Progenitor cell of endocrine pancreas (in vitro differentiated cells): ENCODE measurements around the gene ECSCR. TPM values are rescaled to one million over a fixed set of nuclear protein-coding genes. Genes with fewer than 3 reads are reported as not detected.
A peak's percentile ranks its signal among the peaks of the same experiment; 100 is the strongest.

Experiments
- DNase-seq: peaks from one replicate; pipeline ENCODE4 v3.0.0; 2021; ENCODE audit warnings: low spot score; ENCODE audit not compliant: unreplicated experiment
- H3K27ac Mint-ChIP-seq: 2 replicates; pipeline ENCODE4 v1.8.0; 2021; ENCODE audit warnings: mild to moderate bottlenecking, moderate library complexity, mixed read lengths
- H3K27me3 Mint-ChIP-seq: 2 replicates; pipeline ENCODE4 v1.8.0; 2021; ENCODE audit warnings: mixed read lengths
- H3K36me3 Mint-ChIP-seq: 2 replicates; pipeline ENCODE4 v1.8.0; 2022; ENCODE audit warnings: mixed read lengths; ENCODE audit not compliant: insufficient read depth
- H3K4me1 Mint-ChIP-seq: 2 replicates; pipeline ENCODE4 v1.8.0; 2021; ENCODE audit warnings: low read depth, mixed read lengths
- H3K4me3 Mint-ChIP-seq: 2 replicates; pipeline ENCODE4 v1.8.0; 2021; ENCODE audit warnings: low read depth, mild to moderate bottlenecking, moderate library complexity, mixed read lengths
- H3K9me3 Mint-ChIP-seq: 2 replicates; pipeline ENCODE4 v1.8.0; 2021; ENCODE audit warnings: low read depth, mixed read lengths
- total RNA-seq: library from RNA; stranded (reverse); gene quantifications from 2 replicates; pipeline ENCODE4 v1.2.1, GENCODE V29; 2021
- TF ChIP-seq, protein P1 (sequence below): fragments of 200-600 bp; sonication (generic); IDR thresholded peaks from one replicate; pipeline ENCODE4 v1.5.0; 2021; ENCODE audit warnings: antibody characterized with exemption, mild to moderate bottlenecking; ENCODE audit not compliant: unreplicated experiment

The ECSCR gene
- total RNA-seq, 1 donor from 2014 or later: not detected

DNA sequence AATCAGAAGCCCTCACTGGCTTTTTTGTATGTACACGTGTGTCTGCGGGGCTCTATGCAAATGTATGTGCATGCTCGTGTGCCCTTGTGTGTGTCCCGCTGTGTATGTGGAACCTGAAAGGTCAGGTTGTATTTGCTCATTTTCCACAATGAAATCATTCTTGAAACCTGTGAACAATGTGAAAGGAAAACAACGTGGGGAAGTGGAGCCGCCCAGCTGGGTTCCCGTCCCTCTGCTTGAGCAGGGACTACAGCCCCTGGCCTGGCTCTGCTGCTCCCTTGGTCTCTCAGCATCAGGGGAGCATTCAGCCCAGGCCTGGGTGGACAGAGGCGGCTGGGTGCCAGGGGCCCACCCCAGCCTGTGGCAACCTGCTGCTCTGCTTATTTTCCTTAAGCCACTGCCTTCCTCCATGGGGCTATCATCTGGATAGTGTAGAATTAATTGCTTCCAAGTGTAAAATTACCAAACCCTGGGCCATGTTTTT, 3.0 kb downstream of the ECSCR start:
- Mint-ChIP-seq H3K9me3 (no peaks in the 10 kb centered on the region), H3K4me3 (no peak overlapping the region), H3K36me3 (no peaks in the 10 kb centered on the region), H3K27ac (peak overlapping the region; percentile 90), H3K27me3 (peaks cover 14% of the 10 kb centered on the region), H3K4me1 (peaks cover 10% of the 10 kb centered on the region)
- TF ChIP-seq, protein P1, sequence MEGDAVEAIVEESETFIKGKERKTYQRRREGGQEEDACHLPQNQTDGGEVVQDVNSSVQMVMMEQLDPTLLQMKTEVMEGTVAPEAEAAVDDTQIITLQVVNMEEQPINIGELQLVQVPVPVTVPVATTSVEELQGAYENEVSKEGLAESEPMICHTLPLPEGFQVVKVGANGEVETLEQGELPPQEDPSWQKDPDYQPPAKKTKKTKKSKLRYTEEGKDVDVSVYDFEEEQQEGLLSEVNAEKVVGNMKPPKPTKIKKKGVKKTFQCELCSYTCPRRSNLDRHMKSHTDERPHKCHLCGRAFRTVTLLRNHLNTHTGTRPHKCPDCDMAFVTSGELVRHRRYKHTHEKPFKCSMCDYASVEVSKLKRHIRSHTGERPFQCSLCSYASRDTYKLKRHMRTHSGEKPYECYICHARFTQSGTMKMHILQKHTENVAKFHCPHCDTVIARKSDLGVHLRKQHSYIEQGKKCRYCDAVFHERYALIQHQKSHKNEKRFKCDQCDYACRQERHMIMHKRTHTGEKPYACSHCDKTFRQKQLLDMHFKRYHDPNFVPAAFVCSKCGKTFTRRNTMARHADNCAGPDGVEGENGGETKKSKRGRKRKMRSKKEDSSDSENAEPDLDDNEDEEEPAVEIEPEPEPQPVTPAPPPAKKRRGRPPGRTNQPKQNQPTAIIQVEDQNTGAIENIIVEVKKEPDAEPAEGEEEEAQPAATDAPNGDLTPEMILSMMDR: no peak
- DNase-seq: no peak

DNA sequence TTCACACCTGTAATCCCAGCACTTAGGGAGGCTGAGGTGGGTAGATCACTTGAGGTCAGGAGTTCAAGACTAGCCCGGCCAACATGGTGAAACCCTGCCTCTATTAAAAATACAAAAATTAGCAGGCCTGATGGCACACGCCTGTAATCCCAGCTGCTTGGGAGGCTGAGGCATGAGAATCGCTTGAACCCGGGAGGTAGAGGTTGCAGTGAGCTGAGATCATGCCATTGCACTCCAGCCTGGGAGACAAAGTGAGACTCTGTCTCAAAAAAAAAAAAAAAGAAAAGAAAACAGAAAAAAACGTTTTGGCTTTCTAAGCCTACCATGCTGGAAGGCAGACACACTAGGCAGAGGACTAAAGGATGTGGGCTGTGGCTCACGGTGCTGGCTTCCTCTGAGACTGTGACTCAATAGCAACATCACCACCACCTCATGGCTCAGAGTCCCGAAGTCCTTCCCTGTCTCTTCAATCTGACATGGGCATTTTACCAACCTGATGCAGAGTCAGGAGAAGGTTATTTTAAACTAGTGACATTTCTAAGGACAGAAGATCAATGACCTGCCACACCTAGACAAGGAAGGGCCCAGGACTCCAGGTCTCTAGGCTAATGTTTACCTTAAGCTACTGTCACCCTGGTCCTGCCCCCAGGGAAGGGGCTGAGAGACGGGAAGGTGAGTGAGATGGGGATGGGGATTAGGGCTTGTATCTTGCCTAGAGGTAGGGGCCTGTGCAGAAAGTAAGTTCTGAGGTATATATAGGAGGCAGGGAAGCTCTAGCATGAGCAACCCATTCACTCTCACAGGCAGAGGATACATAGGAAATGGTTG, 3.7 kb downstream of the ECSCR start:
- H3K27ac Mint-ChIP-seq: peak overlapping the region; percentile 90

DNA sequence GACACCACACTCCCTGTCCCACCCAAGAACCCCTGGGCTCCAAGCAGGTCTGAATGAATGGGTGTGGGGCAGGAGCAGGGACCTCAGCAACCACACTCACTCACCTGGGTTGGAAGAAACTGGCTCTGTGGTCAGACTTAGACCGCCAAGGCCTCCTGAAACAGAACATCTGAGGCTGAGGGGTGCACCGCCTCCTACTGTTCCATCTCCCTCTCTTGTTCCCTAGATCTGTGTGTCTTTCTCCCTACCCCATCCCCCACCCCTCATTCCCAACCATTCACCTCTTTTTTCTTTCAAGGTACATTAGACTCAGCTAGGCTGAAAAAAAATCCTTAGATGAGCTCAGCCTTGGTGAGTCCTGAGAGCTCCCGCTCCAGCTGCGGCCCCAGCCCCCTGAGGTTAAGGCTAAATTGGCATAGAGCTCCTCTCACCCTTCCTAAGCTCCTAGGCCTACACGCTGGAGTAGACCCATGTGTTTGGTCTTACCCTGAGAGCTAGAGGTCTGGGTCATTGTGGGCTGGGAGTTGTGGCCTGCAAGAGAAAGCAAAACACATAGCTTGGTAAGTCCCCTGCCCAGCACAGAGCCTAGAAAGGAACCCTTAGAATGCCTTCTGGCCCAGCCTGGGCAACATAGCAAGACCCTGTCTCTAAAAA, 4.8 kb downstream of the ECSCR start:
- TF ChIP-seq, protein P1: no peak

More for the DNA sequence above, 3.7 kb downstream of the ECSCR start:
- Mint-ChIP-seq H3K27me3 (peaks cover 14% of the 10 kb centered on the region), H3K4me3 (no peak overlapping the region), H3K4me1 (peaks cover 10% of the 10 kb centered on the region), H3K9me3 (no peaks in the 10 kb centered on the region), H3K36me3 (no peaks in the 10 kb centered on the region)
- no peak for DNase-seq
- TF ChIP-seq, protein P1: no peak

DNA sequence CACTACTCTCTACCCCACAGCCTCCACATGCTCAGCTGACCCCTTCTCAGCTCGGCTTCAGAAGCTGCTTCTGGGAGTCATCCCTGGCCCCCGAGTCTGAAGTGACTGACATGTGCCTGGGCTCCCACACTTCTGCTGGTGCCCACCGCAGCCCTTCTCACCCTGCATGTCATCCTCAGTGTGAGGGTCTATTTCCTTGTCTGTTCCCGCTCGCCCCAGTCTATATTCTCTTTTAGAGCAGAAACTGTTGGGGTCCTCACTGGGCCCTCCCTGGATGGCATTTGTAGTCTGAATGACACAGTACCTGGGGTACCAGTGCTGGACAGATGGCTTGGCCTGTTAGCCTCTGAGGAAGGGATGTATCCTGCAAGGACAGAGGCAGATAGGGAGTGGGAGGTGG, 5.3 kb downstream of the ECSCR start:
- TF ChIP-seq, protein P1: no peak
- no peaks in the 10 kb centered on the region for H3K36me3 Mint-ChIP-seq
- peak overlapping the region; percentile 23 for H3K27ac Mint-ChIP-seq
- H3K27me3 Mint-ChIP-seq: peaks cover 14% of the 10 kb centered on the region
- H3K4me1 Mint-ChIP-seq: peaks cover 10% of the 10 kb centered on the region
- H3K9me3 Mint-ChIP-seq: no peaks in the 10 kb centered on the region
- no peak overlapping the region for H3K4me3 Mint-ChIP-seq
- DNase-seq: no peak

More for the DNA sequence above, 4.8 kb downstream of the ECSCR start:
- Mint-ChIP-seq H3K4me3 (no peak overlapping the region), H3K27me3 (peaks cover 14% of the 10 kb centered on the region), H3K36me3 (no peaks in the 10 kb centered on the region), H3K4me1 (peaks cover 10% of the 10 kb centered on the region), H3K9me3 (no peaks in the 10 kb centered on the region), H3K27ac (no peak overlapping the region)
- DNase-seq: no peak

DNA sequence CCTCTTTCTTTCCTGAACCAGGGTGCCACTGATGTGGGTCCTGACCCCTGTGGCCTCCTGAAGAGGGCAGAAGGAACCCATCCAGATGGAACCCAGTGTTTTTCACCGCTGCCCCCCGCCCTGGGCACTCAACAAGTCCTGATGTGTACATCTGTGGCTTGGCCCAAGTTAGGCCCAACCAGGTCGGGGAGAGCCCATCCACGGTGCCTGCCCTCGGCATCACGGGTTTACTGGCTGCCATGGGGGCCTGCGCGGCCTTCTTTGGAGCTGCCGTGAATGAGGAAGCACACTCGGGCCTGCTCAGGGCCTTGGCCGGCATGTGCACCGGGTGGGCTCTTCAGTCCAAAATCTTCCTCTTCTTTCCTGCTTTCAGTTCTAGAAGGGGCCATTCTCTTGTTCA, 5.8 kb downstream of the ECSCR start:
- Mint-ChIP-seq H3K9me3 (no peaks in the 10 kb centered on the region), H3K4me1 (peaks cover 10% of the 10 kb centered on the region), H3K27me3 (peaks cover 14% of the 10 kb centered on the region), H3K4me3 (no peak overlapping the region), H3K36me3 (no peaks in the 10 kb centered on the region), H3K27ac (peak overlapping the region; percentile 20)
- DNase-seq: no peak
- TF ChIP-seq, protein P1: no peak
